Endothelial cell of umbilical vein (primary cell): ENCODE results near the gene FRYL.

Source experiments
- CTCF ChIP-seq, 2 donors: IDR thresholded peaks; 1 replicate in 1 of 2; 2 replicates in 1 of 2; pipeline ENCODE4 v1.5.1; 2011; ENCODE audit warnings: low read length in 2 of 2, mild to moderate bottlenecking in 2 of 2, moderate library complexity in 2 of 2, control low read depth in 1 of 2, inconsistent platforms in 1 of 2, low read depth in 1 of 2; ENCODE audit not compliant: insufficient read depth in 1 of 2; ENCODE audit errors: extremely low read depth in 1 of 2
- EZH2 ChIP-seq: IDR thresholded peaks from 2 replicates; pipeline ENCODE4 v1.6.1; 2012; ENCODE audit warnings: borderline replicate concordance, low read depth, mild to moderate bottlenecking, moderate library complexity, low read length, inconsistent platforms; ENCODE audit not compliant: severe bottlenecking
- FOS ChIP-seq: IDR thresholded peaks from 2 replicates; pipeline ENCODE4 v1.6.1; 2011; ENCODE audit warnings: mild to moderate bottlenecking, low read length, moderate library complexity, borderline replicate concordance; ENCODE audit not compliant: insufficient read depth
- GATA2 ChIP-seq: IDR thresholded peaks from 2 replicates; pipeline ENCODE4 v1.7.0; 2011; ENCODE audit warnings: low read depth, mild to moderate bottlenecking, moderate library complexity, mixed read lengths, low read length; ENCODE audit not compliant: insufficient read length, insufficient read depth
- JUN ChIP-seq: IDR thresholded peaks from 2 replicates; pipeline ENCODE4 v1.6.1; 2011; ENCODE audit warnings: borderline replicate concordance, low read depth; ENCODE audit not compliant: insufficient read length, insufficient read depth
- MYC ChIP-seq: IDR thresholded peaks from one replicate; pipeline ENCODE4 v1.6.1; 2011; ENCODE audit warnings: mild to moderate bottlenecking, low read depth, low read length
- POLR2A ChIP-seq: IDR thresholded peaks from 2 replicates; pipeline ENCODE4 v1.6.1; 2012; ENCODE audit warnings: low read depth, mild to moderate bottlenecking, control low read depth, low read length
- POLR2AphosphoS5 ChIP-seq: IDR thresholded peaks from 2 replicates; pipeline ENCODE4 v1.6.1; 2012; ENCODE audit warnings: low read depth, mild to moderate bottlenecking, control low read depth, low read length, moderate library complexity; ENCODE audit not compliant: insufficient read depth
- TF ChIP-seq, protein P1 (sequence below): IDR thresholded peaks from 2 replicates; pipeline ENCODE4 v1.6.1; 2011; ENCODE audit not compliant: insufficient read depth, insufficient read length

GRCh38 chr4:48518143-48518542 lies 261.9 kb downstream of the FRYL start:
- TF ChIP-seq CTCF (IDR thresholded peaks at IDR 0.05; ENCODE audit: extremely low read depth in 1 of 2, insufficient read depth in 1 of 2, low read depth in 1 of 2, low read length in 2 of 2) (no peak), POLR2A (no peak), EZH2 (no peak), MYC (no peak), POLR2AphosphoS5 (no peak), GATA2 (no peak), JUN (no peak), FOS (no peak)
- TF ChIP-seq, protein P1, sequence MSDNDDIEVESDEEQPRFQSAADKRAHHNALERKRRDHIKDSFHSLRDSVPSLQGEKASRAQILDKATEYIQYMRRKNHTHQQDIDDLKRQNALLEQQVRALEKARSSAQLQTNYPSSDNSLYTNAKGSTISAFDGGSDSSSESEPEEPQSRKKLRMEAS: no peak
